GM06990 (cell line): Measurements from ENCODE around the gene SLITRK6.

Source experiments
- DNase-seq: peaks from one replicate; pipeline ENCODE4 v3.0.0-alpha.2; 2011; ENCODE audit not compliant: insufficient read length; ENCODE audit errors: extremely low read depth
- H3K27me3 ChIP-seq: replicated peaks from 2 replicates; pipeline ENCODE4 v1.6.0; 2011; ENCODE audit warnings: low read length; ENCODE audit not compliant: control insufficient read depth, insufficient read depth
- H3K36me3 ChIP-seq: 2 replicates; pipeline ENCODE4 v1.5.1; 2011; ENCODE audit warnings: low read length; ENCODE audit not compliant: control insufficient read depth, insufficient read depth
- H3K4me3 ChIP-seq: replicated peaks from 2 replicates; pipeline ENCODE4 v1.5.1; 2011; ENCODE audit warnings: low read depth, mild to moderate bottlenecking, control low read depth, low read length
- CTCF ChIP-seq: IDR thresholded peaks from 2 replicates; pipeline ENCODE4 v1.5.1; 2011; ENCODE audit warnings: low read length, control low read depth, mild to moderate bottlenecking, inconsistent platforms; ENCODE audit not compliant: insufficient read depth, poor library complexity, severe bottlenecking

SLITRK6 gene

GRCh38 chr13:85806553-85807175, 7.4 kb upstream of the SLITRK6 start:
- TF ChIP-seq CTCF: peak; percentile 44
- Histone ChIP-seq H3K36me3 (no peaks in the 10 kb centered on the region), H3K4me3 (no peak overlapping the region), H3K27me3 (no peaks in the 10 kb centered on the region)
- no peak for DNase-seq

- DNase-seq: no peak
- Histone ChIP-seq H3K27me3 (no peaks in the 10 kb centered on the region), H3K4me3 (no peak overlapping the region), H3K36me3 (no peaks in the 10 kb centered on the region)
- no peak for TF ChIP-seq CTCF
Measured at GRCh38 chr13:85798556-85798955, 663 bp downstream of the SLITRK6 start.

- DNase-seq: no peak
- Histone ChIP-seq H3K4me3 (no peak overlapping the region), H3K27me3 (no peaks in the 10 kb centered on the region), H3K36me3 (no peaks in the 10 kb centered on the region)
- no peak for TF ChIP-seq CTCF
Measured at GRCh38 chr13:85797311-85797710, 1.9 kb downstream of the SLITRK6 start.

GRCh38 chr13:85785205-85785604, 14.0 kb downstream of the SLITRK6 start:
- no peak for TF ChIP-seq CTCF
- H3K4me3 ChIP-seq: no peak overlapping the region

GRCh38 chr13:85772367-85772766, 26.9 kb downstream of the SLITRK6 start:
- TF ChIP-seq CTCF: no peak
- Histone ChIP-seq H3K27me3 (no peaks in the 10 kb centered on the region), H3K4me3 (no peak overlapping the region), H3K36me3 (no peaks in the 10 kb centered on the region)
- no peak for DNase-seq

More at GRCh38 chr13:85785205-85785604, 14.0 kb downstream of the SLITRK6 start:
- H3K36me3 ChIP-seq: no peaks in the 10 kb centered on the region
- no peak for DNase-seq
- no peaks in the 10 kb centered on the region for H3K27me3 ChIP-seq

- DNase-seq: no peak
- Histone ChIP-seq H3K27me3 (no peaks in the 10 kb centered on the region), H3K4me3 (no peak overlapping the region), H3K36me3 (no peaks in the 10 kb centered on the region)
- TF ChIP-seq CTCF: no peak
Measured at GRCh38 chr13:85771856-85772255, 27.4 kb downstream of the SLITRK6 start.
